CD4-positive, alpha-beta T cell treated with Interleukin-6 for 4 hours (primary cell): ENCODE data around the gene ADAMTS19.

Experiments
- DNase-seq: peaks from one replicate; pipeline ENCODE4 v3.0.0-alpha.2; 2020; ENCODE audit warnings: mixed read lengths

ADAMTS19 gene

GRCh38 chr5:129689045-129689444 lies 228.9 kb downstream of the ADAMTS19 start:
- no peak for DNase-seq

DNA sequence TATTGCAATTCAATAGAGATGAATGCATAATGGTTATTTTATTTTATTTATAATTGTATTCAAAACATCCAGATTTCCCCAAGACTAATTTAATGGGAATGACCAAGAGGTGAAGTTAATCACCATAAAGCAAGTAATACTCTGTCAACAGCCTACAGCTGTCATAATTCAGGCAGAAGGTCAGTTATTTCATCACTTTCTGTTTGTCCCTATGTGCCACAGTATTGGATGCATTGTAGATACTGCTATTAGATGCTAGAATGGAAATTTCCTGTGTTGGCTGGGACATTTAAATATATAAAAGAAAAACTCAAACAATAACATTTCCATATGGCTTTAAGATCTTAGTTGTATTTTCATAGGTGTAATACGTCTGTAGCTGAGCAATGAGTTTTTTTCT lies 231.1 kb downstream of the ADAMTS19 start:
- DNase-seq: no peak

- no peak for DNase-seq
Measured at GRCh38 chr5:129696636-129697035, 236.5 kb downstream of the ADAMTS19 start.

- no peak for DNase-seq
Measured at GRCh38 chr5:129698661-129699060, 238.6 kb downstream of the ADAMTS19 start.

GRCh38 chr5:129716235-129716634 lies 256.1 kb downstream of the ADAMTS19 start:
- no peak for DNase-seq

DNA sequence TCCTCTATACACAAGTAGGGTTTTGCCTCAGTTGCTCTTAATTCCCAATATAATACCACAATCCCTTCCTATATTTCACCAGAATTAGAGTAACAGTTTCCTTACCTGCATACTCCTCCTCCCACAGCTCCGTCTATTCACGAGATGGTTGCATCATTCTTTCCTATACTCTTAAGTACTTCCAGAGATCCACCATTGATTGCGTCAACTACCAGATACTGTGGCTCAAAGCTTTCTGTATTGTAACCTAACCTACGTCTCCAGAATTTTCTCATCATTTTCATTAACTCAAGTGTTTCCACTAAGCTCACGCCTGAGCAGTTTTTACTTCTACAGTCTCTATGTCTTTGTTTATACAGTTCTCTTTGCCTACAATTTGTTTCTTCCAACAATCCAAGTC lies 256.6 kb downstream of the ADAMTS19 start:
- no peak for DNase-seq

DNA sequence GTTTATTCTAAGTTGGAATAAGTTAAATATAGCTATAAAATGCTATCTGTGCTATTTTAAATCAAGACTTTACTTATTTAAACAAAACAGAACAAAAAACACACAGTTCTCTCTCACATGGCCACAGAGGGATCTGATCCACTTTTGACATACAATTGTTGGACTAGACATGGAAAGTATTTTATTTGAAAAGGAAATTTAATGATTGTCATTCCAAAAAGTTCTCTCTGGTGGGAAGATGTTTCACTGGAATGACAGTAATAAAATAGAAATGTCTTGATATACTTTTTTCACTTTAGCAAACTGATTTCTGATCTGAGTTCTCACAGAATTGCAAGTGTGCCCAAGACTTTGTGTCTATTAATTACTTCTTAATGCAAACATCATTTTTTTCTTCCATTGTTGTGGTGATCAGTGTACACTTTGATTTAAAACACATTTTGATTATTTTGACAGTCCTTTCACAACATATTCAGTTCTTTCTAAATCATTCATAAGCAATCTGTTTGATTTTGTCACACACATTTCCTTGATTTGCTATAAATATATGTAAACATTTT lies 257.7 kb downstream of the ADAMTS19 start:
- no peak for DNase-seq

DNA sequence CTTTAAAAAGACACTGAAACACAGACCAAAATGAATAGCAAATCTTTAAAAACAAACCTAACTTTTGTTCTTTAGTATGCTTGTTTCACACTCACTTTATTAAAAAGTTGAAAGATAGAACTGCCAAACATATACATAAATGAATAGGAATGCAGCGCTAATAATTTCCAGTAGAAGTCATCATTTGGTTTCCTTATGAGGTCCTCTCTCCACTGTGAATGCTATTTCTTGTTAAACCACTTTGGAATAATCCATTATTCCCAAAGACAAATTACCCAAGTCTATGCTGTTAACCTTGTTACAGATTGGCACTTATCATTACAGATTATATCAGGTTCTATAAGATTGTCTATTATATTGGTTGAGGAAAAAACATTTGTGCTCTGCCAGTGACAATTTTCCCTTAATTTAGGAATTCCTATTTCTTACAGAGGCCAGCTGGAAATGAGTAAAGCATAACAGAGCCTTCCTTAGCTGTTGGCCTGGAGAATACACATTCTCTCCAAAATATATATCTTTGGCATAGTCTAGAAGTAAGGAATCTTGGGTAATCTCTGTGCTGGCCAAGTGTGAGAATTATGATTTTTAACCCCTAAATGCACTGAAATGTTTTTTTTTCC lies 258.5 kb downstream of the ADAMTS19 start:
- DNase-seq: no peak

DNA sequence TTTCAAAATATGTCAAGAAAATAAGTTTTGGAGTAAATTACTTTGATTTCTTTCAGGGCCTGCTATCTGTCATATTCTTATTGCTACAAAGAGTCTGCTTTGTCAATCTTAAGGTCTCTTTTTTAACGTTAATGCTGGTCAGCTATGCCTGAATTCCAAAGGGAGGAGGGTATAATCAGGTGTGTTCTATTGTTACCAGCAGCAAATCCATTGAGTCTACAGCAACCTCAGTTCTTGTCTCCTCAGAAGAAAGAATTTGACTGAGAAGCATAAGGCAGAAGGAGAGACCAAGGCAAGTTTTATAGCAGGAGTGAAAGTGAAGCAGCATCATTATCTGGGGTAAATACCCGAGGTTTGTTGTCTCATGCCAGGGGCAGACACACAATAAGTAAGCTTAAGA lies 264.1 kb downstream of the ADAMTS19 start:
- DNase-seq: no peak

GRCh38 chr5:129724647-129725046 lies 264.5 kb downstream of the ADAMTS19 start:
- no peak for DNase-seq

DNA sequence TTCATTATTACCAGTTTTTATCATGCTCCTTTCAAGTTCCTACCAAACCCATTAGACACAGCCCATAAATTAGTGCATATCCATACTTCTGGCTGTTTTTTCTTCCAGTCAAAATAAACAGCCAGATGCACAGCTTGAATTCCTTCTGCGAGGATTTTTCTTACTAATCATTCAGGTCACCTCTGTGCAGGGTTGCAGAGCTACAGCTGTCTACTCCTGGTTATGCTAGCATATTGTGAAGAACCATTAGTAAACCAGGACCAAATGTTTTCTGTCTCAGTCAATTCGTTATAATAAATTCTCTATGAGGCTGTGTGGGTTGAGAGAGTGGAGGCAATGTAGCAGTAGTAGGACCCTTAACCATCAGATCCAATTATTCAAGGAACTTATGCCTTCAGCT lies 279.7 kb downstream of the ADAMTS19 start:
- DNase-seq: no peak

DNA sequence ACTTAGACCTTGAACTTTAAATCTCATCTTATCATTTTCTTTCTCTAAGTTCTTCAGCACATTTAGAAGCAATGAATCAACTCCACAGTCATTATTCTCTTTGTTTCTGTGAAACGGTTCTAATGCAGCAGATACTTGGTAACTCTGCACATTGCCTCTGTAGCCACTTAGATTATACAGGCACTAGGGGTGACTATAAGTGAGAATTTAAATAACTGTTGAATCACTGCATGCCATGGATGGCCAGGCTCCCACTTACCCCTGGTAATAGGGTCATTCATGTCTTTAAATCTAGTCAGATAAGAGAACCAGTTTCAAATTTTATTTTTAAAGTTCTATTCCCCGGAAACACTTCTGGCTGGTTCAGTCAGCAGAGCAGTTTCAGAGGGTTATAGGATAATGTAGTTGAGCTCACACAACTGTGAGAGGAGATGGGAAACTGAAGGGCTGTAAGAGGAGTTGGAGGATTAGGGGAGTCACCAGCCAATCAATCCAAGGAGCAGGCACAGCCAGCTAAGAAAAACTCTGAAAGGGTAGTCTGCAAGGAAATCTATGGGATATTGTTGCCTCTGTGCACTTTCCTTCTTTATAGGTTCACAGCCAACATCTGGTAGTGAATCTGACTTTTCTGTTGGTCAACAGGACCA lies 283.6 kb downstream of the ADAMTS19 start:
- DNase-seq: no peak

DNA sequence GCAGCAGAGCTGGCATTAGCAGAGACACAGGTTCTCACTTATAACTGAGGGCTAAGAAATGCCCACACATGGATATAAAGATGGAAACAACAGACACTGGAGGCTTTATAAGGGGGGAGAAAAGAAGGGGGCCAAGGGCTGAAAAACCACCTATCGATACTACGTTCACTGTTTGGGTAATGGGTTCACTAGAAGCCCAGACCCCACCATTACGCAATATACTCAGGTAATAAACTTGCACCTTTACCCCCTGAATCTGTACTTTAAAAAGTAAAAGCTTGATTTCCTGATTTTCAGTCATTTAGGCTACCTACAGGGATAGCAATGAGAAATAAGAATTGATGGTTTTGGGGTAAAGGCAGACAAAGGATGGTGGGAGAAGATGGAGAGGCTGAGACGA lies 285.9 kb downstream of the ADAMTS19 start:
- DNase-seq: no peak

DNA sequence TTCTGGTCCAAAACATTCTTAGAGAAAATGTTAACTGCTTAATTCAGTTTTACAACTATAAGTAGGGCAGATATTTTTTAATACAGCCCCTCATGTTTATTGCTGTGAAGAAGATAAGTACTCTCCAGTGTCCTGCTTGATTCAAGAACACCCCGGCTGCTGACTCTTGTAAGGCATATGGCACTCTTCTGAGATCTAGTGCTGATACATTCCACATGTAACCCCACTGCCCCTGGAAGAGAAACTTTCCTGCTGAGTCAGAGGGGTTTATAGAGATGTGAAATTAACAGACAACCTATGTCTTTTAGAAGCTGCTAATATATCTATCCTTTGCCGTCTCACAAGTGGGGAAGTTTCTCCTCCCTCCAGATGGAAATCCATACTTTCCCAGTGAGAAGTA lies 286.8 kb downstream of the ADAMTS19 start:
- DNase-seq: no peak

GRCh38 chr5:129747572-129748407 lies 287.7 kb downstream of the ADAMTS19 start, which contains the start of gene MINAR2:
MINAR2 (plus strand) TSS chr5:129748094; CDS start chr5:129748191, 97 bp downstream.
- no peak for DNase-seq

- no peak for DNase-seq
Measured at GRCh38 chr5:129748913-129749880, 289.1 kb downstream of the ADAMTS19 start.

GRCh38 chr5:129760636-129761325 lies 300.7 kb downstream of the ADAMTS19 start:
- no peak for DNase-seq

DNA sequence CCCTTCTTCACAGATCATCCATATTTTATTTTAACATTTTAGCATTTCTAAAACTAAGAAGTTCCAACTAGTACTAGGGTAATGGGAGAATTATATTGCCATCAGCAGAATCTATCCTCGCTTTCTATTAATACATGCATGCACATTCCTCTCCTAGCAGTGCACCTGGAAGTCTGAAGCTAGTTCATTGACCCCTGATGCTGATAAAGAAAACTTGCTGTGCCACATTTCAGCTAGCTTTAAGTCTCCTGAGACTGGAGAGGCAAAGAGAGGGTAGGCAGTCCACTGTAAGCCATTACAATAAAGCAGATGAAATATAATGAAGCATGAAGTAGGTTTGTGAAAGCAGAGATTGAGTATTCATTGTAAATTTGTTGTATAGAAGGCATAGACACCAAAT lies 303.6 kb downstream of the ADAMTS19 start:
- no peak for DNase-seq

DNA sequence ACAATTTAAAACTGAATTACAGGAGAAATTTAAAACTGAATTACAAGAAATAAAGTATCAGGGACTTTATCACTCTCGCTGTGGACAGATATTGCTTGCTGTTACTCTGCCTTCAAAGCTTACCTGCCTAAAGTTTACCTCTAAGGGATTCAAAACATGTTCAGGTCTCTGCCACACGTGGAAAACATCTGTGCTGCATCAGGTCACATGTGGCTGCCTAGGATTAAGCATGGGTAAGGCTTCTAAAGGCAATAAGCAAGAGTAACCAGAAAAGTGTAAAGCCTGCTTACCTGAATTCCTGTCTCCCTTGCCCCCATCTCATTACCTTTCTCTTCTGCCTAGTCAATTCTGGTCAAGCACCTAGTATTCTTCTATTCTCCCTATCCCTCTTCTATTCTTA lies 306.7 kb downstream of the ADAMTS19 start:
- no peak for DNase-seq

DNA sequence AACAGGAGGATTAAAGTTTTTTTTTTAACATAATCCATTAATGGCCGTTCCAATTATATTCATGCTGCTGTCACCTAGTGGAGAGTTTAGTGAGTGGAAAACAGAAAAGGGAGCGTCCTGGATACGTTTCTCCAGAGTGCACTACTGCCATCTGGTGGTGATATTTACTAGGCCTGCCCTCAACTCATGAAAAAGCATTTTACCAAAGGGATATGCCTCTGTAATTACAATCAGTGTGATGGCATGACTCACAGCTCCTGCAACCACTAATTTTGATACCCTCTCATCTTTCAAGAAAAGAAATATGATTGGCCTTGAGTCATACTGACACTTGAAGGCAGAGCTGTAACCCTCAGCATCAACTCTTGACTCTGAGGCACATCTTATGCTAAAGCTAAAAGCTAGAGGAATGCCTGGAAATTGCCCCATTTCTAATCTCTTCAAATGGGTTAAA lies 307.9 kb downstream of the ADAMTS19 start:
- DNase-seq: peak; percentile 51

GRCh38 chr5:129768735-129769134 lies 308.6 kb downstream of the ADAMTS19 start:
- no peak for DNase-seq
